Mesenchymal stem cell (in vitro differentiated cells and primary cell): ENCODE data around the gene FMNL1.

ENCODE experiments used
- DNase-seq: peaks from one replicate; pipeline ENCODE4 v3.0.0-alpha.2; 2013
- H2AFZ ChIP-seq: one replicate; pipeline ENCODE4 v1.6.1; 2013; ENCODE audit warnings: low read depth, mild to moderate bottlenecking, control low read depth, inconsistent platforms, low read length, moderate library complexity
- H2AK5ac ChIP-seq: 2 replicates; pipeline ENCODE4 v1.6.1; 2013; ENCODE audit warnings: low read length, moderate library complexity, mild to moderate bottlenecking, inconsistent platforms; ENCODE audit not compliant: severe bottlenecking
- H2BK120ac ChIP-seq: one replicate; pipeline ENCODE4 v1.6.1; 2013; ENCODE audit warnings: low read depth, mild to moderate bottlenecking, inconsistent platforms, low read length, moderate library complexity
- H2BK12ac ChIP-seq, 2 experiments: one replicate each; pipeline ENCODE4 v1.6.1; 2013; ENCODE audit warnings: inconsistent platforms in 2 of 2, low read length in 2 of 2, mild to moderate bottlenecking in 2 of 2, moderate library complexity in 2 of 2, control low read depth in 1 of 2
- H2BK15ac ChIP-seq: one replicate; pipeline ENCODE4 v1.6.1; 2013; ENCODE audit warnings: mild to moderate bottlenecking, low read depth, inconsistent platforms; ENCODE audit not compliant: poor library complexity, severe bottlenecking
- H2BK5ac ChIP-seq: 2 replicates; pipeline ENCODE4 v1.6.1; 2013; ENCODE audit warnings: low read depth, mild to moderate bottlenecking, low read length, control low read depth, inconsistent platforms; ENCODE audit not compliant: poor library complexity, severe bottlenecking
- H3K14ac ChIP-seq, 2 experiments: one replicate each; pipeline ENCODE4 v1.6.1; 2013; ENCODE audit warnings: inconsistent platforms in 2 of 2, low read length in 2 of 2, control low read depth in 1 of 2, mild to moderate bottlenecking in 1 of 2, moderate library complexity in 1 of 2
- H3K18ac ChIP-seq, 2 experiments: one replicate each; pipeline ENCODE4 v1.6.1; 2013; ENCODE audit warnings: inconsistent platforms in 2 of 2, low read length in 2 of 2, control low read depth in 1 of 2, low read depth in 1 of 2, mild to moderate bottlenecking in 1 of 2
- H3K23ac ChIP-seq, 2 experiments: one replicate each; pipeline ENCODE4 v1.6.1; 2013; ENCODE audit warnings: inconsistent platforms in 2 of 2, low read length in 2 of 2, mild to moderate bottlenecking in 2 of 2, moderate library complexity in 2 of 2, control low read depth in 1 of 2
- H3K27ac ChIP-seq: 2 replicates; pipeline ENCODE4 v1.5.1; 2013; ENCODE audit warnings: mild to moderate bottlenecking, moderate library complexity, low read length, control low read depth, inconsistent platforms; ENCODE audit not compliant: poor library complexity, severe bottlenecking
- H3K27me3 ChIP-seq, 2 experiments: 2 replicates each; pipeline versions ENCODE4 v1.6.1 to v1.7.0; 2013; ENCODE audit warnings: low read length in 2 of 2, mild to moderate bottlenecking in 2 of 2, moderate library complexity in 2 of 2, control low read depth in 1 of 2, inconsistent platforms in 1 of 2; ENCODE audit not compliant: control insufficient read depth in 1 of 2, insufficient read depth in 1 of 2
- H3K36me3 ChIP-seq, 2 experiments: 2 replicates each; pipeline versions ENCODE4 v1.6.1 to v1.7.0; 2013; ENCODE audit warnings: low read length in 2 of 2, control low read depth in 1 of 2, inconsistent platforms in 1 of 2, low read depth in 1 of 2, mild to moderate bottlenecking in 1 of 2; ENCODE audit not compliant: insufficient read depth in 2 of 2, control insufficient read depth in 1 of 2
- H3K4ac ChIP-seq, 2 experiments: one replicate each; pipeline ENCODE4 v1.6.1; 2013; ENCODE audit warnings: inconsistent platforms in 2 of 2, low read length in 2 of 2, mild to moderate bottlenecking in 2 of 2, moderate library complexity in 2 of 2, control low read depth in 1 of 2, low read depth in 1 of 2
- H3K4me1 ChIP-seq: 2 replicates; pipeline ENCODE4 v1.6.1; 2013; ENCODE audit warnings: low read depth, low read length, control low read depth; ENCODE audit not compliant: control insufficient read depth, insufficient read depth
- H3K4me2 ChIP-seq: 2 replicates; pipeline ENCODE4 v1.6.1; 2013; ENCODE audit warnings: low read length, mild to moderate bottlenecking, inconsistent platforms; ENCODE audit not compliant: poor library complexity, severe bottlenecking
- H3K4me3 ChIP-seq, 2 experiments: 2 replicates each; pipeline versions ENCODE4 v1.5.1 to v1.7.0; 2013; ENCODE audit warnings: low read length in 2 of 2, mild to moderate bottlenecking in 2 of 2, control low read depth in 1 of 2, low read depth in 1 of 2; ENCODE audit not compliant: insufficient read depth in 1 of 2
- H3K79me1 ChIP-seq: replicated peaks from 2 replicates; pipeline ENCODE4 v1.6.1; 2013; ENCODE audit warnings: mild to moderate bottlenecking, control low read depth, low read length, inconsistent platforms; ENCODE audit not compliant: poor library complexity, severe bottlenecking
- H3K9ac ChIP-seq: 2 replicates; pipeline ENCODE4 v1.7.0; 2013; ENCODE audit warnings: mild to moderate bottlenecking, low read length, moderate library complexity
- H3K9me3 ChIP-seq: 2 replicates; pipeline ENCODE4 v1.7.0; 2013; ENCODE audit warnings: mild to moderate bottlenecking, low read length; ENCODE audit not compliant: control insufficient read depth
- H4K8ac ChIP-seq: one replicate; pipeline ENCODE4 v1.6.1; 2013; ENCODE audit warnings: inconsistent platforms, mild to moderate bottlenecking, low read length, moderate library complexity
- H4K91ac ChIP-seq: one replicate; pipeline ENCODE4 v1.6.1; 2013; ENCODE audit warnings: mild to moderate bottlenecking, low read length, inconsistent platforms
- WGBS: methylation state at CpG from one replicate; pipeline ENCODE4 v1.1.7; 2013; ENCODE audit warnings: mixed read lengths; 5-methylcytosine and 5-hydroxymethylcytosine counted together

The FMNL1 gene

DNA sequence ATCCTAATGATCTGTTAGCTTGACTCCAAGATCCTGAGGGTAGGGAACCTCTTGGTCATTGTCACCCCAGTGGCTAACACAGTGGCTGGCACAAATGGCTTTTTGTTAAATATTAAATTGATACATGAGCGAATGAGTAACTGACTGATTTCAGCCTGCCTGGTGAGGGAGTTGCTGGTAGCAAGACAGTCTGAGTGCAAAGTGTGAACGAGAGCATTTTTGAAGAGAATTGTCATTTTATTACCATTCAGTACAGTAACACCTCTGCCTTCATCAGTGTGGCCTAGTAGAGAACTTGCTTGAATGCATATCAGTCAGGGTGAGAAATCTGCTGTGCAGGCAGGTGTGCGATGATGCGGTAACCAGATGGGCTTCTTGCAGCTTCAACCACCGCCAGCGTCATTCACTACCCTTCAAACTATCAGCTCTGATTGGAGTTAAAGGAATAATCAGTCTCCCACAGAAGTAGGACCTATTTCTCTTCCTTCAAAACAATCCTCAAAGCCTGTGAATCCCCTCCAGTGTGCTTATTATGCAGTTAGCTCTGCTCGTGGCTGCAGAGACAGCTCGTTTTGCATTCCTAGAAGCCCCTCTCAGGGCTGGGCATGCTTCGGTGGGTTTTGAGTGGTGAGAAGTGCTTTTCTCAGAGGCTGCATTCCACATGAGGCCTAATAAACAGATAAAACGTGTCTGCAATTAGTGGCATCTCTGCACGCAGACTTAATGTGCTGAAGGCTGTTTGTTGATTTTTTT lies 31.0 kb upstream of the FMNL1 start:
- peak overlapping the region in 1 of 2 experiments; percentile 30 for H3K18ac ChIP-seq
- no peak overlapping the region for H2BK5ac ChIP-seq
- H3K9ac ChIP-seq, result no peak overlapping the region
- no peak overlapping the region for H2AFZ ChIP-seq
- no peak overlapping the region for H4K8ac ChIP-seq
- no peak overlapping the region for H3K23ac ChIP-seq
- peak overlapping the region; percentile 35 for H3K27ac ChIP-seq
- H3K27me3 ChIP-seq, result no peaks in the 10 kb centered on the region
- no peaks in the 10 kb centered on the region for H3K9me3 ChIP-seq
- H3K79me1 ChIP-seq, result no peaks in the 10 kb centered on the region
- 74% methylated on average over 10 of the region's 11 CpGs for WGBS
- no peak for DNase-seq
- no peaks in the 10 kb centered on the region for H3K36me3 ChIP-seq
- H3K4me3 ChIP-seq, result no peak overlapping the region
- no peak overlapping the region for H2BK12ac ChIP-seq
- H3K4me1 ChIP-seq, result peaks cover 6% of the 10 kb centered on the region
- H2AK5ac ChIP-seq, result no peak overlapping the region
- H3K4me2 ChIP-seq, result no peak overlapping the region
- no peak overlapping the region for H2BK120ac ChIP-seq
- no peak overlapping the region for H2BK15ac ChIP-seq
- no peak overlapping the region for H3K14ac ChIP-seq
- no peak overlapping the region for H4K91ac ChIP-seq
- no peak overlapping the region for H3K4ac ChIP-seq

DNA sequence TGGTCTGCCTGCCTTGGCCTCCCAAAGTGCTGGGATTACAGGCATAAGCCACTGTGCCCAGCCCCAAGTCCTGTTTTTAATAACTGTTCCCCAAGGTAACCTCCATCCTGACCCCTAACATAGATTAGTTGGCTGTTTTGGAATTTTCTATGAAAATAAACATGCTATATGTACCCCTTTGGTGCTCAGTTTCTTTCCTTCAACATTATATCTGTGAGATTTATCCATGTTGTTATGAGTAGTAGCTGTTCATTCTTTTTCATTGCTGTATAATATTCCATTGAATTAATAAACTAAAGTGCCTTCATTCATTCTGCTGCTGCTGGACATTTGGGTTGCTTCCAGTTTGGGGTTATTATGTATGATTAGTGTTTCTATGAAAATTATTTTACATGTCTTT lies 26.3 kb upstream of the FMNL1 start:
- Histone ChIP-seq H3K14ac (no peak overlapping the region), H3K23ac (no peak overlapping the region), H2BK15ac (no peak overlapping the region), H3K4me3 (no peak overlapping the region), H3K4me2 (no peak overlapping the region), H3K27me3 (no peaks in the 10 kb centered on the region), H4K91ac (no peak overlapping the region), H3K9me3 (no peaks in the 10 kb centered on the region), H3K79me1 (no peaks in the 10 kb centered on the region), H3K36me3 (no peaks in the 10 kb centered on the region), H2BK12ac (no peak overlapping the region), H3K4ac (no peak overlapping the region), H2BK120ac (no peak overlapping the region), H4K8ac (no peak overlapping the region), H3K4me1 (peaks cover 15% of the 10 kb centered on the region), H2BK5ac (no peak overlapping the region), H3K9ac (no peak overlapping the region), H2AK5ac (no peak overlapping the region), H3K18ac (no peak overlapping the region), H2AFZ (no peak overlapping the region), H3K27ac (no peak overlapping the region)
- no peak for DNase-seq

DNA sequence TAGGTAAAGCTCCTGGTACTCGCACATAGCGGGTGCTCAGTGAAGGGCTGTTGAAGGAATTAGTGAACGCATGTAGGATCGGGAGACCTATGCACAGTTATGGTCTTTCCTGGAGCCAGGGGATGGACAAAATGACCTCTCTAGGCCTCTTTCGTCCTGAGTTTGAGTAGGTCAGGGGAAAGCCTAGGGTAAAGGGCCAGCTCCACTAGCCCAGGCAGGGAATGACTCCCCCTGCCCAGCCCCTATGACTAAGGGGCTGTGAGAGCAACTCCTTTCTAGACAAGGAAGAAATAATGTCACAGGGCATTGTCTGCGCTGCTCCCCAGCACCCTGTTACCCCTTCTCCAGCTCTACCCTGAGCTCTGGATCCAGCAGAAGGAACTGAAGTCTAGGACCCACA lies 24.6 kb upstream of the FMNL1 start:
- Histone ChIP-seq H3K23ac (no peak overlapping the region), H3K36me3 (no peaks in the 10 kb centered on the region), H3K18ac (peak overlapping the region; percentile 25 to 72), H3K4me1 (peaks cover 12% of the 10 kb centered on the region), H2BK120ac (no peak overlapping the region), H3K9ac (peak overlapping the region; percentile 83), H3K14ac (no peak overlapping the region), H3K4me3 (no peak overlapping the region), H3K9me3 (no peaks in the 10 kb centered on the region), H3K79me1 (no peaks in the 10 kb centered on the region), H3K27me3 (no peaks in the 10 kb centered on the region), H3K4ac (peak overlapping the region; percentile 54 to 55), H2BK15ac (no peak overlapping the region), H3K4me2 (no peak overlapping the region), H4K8ac (peak overlapping the region; percentile 97), H3K27ac (no peak overlapping the region), H4K91ac (peak overlapping the region; percentile 90), H2AFZ (peak overlapping the region; percentile 43), H2BK5ac (no peak overlapping the region), H2AK5ac (peak overlapping the region; percentile 83), H2BK12ac (peak overlapping the region; percentile 67 to 79)
- 89% methylated on average over 6 of the region's 6 CpGs for WGBS
- DNase-seq, result no peak

GRCh38 chr17:45197555-45198334 lies 23.9 kb upstream of the FMNL1 start:
- Histone ChIP-seq H3K18ac (peak overlapping the region; percentile 25 to 79), H3K4me3 (no peak overlapping the region), H2AFZ (peak overlapping the region; percentile 43), H4K91ac (peak overlapping the region; percentile 90), H3K79me1 (no peaks in the 10 kb centered on the region), H2BK5ac (no peak overlapping the region), H3K36me3 (no peaks in the 10 kb centered on the region), H3K27me3 (no peaks in the 10 kb centered on the region), H3K14ac (no peak overlapping the region), H3K27ac (no peak overlapping the region), H3K9ac (peak overlapping the region; percentile 83), H3K4me1 (peaks cover 12% of the 10 kb centered on the region), H4K8ac (peak overlapping the region; percentile 97), H2AK5ac (peak overlapping the region; percentile 83), H2BK12ac (peak overlapping the region; percentile 67 to 79), H3K23ac (no peak overlapping the region), H2BK15ac (peak overlapping the region; percentile 7), H2BK120ac (peak overlapping the region; percentile 15), H3K9me3 (no peaks in the 10 kb centered on the region), H3K4ac (peak overlapping the region; percentile 54 to 77), H3K4me2 (peak overlapping the region; percentile 61)
- DNase-seq, result peak; percentile 86
- 1% methylated on average over 12 of the region's 16 CpGs for WGBS
